ELR (cell line): ENCODE results near the gene NHP2.
"Not testable (repeated sequence)": the region's sequence is repeated elsewhere in the genome, so short reads cannot be mapped to it uniquely, and the experiment has no call there.

Experiments used
- DNase-seq: peaks from one replicate; pipeline ENCODE4 v3.0.0-alpha.2; 2015; ENCODE audit warnings: low read depth

The NHP2 gene

DNA sequence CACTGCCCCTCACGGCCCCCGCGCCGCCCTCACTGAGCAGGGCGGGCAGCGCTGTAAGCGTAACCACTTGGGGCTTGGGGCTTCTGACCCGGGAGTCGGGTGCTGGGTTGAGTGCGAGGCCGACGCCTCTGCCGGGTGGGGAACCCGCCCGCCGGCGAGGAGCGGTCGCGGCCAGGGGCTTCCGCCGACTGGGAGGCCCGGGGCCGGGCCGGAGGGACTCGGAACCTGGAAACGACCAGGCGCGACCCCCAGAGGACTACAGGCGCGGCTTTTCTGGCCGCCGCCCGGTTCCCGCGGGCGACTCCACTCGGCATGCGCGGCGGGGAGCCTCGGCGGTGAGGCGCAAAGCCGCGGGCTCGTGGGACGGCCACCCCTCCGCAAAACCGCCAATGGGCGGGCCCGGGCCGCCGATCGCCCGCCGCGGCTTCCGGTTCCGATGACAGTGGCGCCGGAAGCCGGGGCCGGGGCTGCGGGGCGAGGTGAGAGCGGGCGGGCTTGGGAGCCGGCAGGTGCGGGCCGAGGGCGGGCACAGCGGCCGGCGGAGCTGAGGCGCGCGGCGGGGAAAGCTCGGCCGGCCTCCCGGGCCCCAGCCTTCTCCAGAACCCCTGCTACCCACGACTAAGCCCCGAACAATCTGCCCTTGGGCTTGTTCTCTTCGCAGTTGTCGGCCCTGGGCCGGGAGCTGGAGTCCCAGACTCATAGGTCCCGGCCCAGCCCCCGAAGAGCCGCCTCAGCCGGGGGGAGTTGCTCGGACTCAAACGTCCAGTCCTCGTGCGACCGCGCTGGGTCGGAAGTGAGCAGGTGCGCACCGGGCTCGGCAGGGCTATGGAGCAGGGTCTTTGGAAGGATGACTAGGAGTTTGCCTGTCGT lies 22.9 kb downstream of the NHP2 start, which contains the start of gene RMND5B:
Gene RMND5B, plus strand, starts transcription at position 439 of the 870 bp plus-strand sequence. CDS start 7,106 bp downstream, outside the sequence.
- peak; percentile 84 for DNase-seq

GRCh38 chr5:178130234-178130575 lies 23.5 kb downstream of the NHP2 start:
- DNase-seq = not testable (repeated sequence)

DNA sequence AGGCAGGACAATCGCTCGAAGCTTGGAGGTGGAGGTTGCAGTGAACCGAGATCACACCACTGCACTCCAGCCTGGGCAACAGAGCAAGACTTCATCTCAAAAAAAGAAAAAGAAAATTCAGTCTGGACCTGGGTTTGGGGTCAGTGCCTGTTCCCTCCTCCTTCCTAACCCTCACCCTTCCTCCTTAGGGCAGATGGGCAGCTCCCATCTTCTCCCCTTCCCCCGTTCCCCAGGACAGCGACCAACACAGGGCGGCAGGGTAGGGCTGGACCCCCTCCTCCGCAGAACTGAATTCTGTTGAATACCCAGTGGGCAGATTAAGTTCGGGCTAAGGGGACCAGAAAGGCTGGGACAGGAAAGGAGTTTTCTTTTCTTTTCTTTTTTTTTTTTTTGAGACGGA lies 24.4 kb downstream of the NHP2 start:
- DNase-seq = no peak

DNA sequence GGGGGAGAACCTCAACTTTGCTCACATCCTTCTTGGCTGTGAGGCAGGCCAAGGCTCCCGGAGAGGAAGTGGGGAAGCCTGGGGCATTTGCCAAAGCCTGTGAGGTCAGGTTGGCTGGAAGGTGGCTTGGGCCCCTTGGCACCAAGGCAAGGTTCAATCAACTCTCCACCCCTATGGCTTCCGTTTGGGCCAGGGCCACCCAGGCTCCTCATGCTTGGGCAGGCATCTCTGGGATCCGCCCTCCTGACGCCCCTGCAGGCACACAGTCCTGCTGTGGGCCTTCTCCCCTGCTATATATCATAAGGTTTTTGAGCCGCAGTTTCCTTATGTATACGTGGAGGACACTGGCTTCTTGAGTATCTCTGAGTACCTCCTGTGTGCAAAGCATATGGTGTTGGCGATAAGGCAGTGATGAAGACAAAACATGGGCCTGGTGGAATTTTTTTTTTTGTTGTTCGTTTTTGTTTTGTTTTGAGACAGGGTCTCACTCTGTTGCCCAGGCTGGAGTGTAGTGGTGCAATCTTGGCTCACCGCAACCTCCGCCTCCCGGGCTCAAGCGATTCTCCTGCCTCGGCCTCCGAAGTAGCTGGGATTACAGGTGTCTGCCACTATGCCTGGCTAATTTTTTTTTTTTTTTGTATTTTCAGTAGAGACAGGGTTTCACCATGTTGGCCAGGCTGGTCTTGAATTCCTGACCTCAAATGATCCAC lies 26.2 kb downstream of the NHP2 start:
- not testable (repeated sequence) for DNase-seq

- no peak for DNase-seq
Measured at GRCh38 chr5:178126556-178126955, 27.1 kb downstream of the NHP2 start.

- DNase-seq = no peak
Measured at GRCh38 chr5:178125253-178125906, 28.3 kb downstream of the NHP2 start.

DNA sequence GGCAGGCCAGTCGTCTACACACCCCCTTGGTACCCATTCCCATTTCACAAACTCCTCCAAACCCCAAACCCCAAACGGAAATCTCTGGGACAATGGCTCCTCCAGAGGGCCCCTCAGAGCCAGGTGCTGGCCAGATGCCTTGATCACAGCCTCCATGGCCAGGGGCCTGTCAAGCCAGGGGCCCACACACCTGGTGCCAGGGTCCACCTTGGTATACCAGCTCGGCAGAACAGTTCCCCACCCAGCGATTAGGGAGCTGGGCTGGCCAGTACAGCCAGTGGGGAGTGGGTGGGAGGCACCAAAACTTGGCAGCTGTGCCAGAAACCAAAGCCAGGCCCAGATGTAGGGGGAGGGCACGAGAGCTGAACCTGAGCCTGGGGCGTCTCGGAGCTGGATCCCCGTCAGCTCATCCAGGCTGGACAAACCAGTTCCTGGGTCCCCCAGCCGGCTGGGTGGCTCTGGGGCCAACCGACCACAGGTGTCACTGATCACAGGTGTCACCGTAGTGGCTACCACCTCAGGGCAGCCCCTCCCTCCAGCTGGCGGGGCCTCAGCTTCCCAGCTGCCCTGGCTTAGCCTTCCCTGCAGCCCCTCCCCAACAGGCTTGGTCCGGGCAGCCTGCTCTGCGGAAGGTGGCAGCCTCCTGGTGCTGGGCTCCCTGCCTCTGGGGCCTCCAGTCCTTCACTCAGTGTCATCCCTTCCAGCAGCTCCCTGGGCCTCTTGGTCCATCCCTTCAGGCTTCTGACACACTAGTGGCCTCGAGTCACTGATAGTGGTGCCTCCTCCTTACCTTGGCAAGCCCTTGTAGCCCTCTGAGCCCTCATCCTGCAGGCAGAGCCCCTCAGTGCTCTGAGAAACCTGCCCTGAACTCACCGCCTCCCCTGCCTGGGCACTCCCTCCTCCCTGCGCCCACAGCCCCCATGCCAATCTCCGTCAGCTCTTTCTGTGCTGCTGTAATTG lies 29.4 kb downstream of the NHP2 start:
- DNase-seq = no peak

- no peak for DNase-seq
Measured at GRCh38 chr5:178123094-178123965, 30.4 kb downstream of the NHP2 start.

- no peak for DNase-seq
Measured at GRCh38 chr5:178122346-178122745, 31.3 kb downstream of the NHP2 start.

- no peak for DNase-seq
Measured at GRCh38 chr5:178121391-178122276, 32.1 kb downstream of the NHP2 start.

- peak; percentile 59 for DNase-seq
Measured at GRCh38 chr5:178120607-178121357, 32.9 kb downstream of the NHP2 start.

DNA sequence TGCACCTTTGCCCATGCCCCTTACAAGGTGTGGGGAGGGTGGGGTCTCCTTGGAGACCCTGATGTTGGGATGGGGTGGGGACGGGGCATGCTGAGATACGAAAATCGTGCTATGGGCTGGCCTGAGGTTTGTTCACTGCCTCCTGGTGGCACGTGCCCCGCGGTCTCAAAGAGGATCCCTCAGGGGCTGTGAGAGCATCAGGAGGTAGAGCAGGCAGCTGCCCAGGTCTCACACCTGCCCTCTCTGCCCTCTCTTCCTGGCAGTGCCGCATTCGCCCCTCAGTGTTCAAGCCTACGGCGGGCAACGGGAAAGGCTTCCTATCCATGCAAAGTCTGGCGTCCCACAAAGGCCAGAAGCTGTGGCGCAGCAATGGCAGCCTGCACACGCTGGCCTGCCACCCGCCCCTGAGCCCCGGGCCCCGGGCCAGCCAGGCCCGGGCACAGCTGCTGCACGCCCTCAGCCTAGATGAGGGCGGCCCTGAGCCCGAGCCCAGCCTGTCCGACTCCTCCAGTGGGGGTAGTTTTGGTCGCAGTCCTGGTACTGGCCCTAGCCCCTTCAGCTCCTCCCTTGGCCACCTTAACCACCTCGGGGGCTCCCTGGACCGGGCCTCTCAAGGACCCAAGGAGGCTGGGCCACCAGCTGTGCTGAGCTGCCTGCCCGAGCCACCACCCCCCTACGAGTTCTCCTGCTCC lies 33.6 kb downstream of the NHP2 start:
- DNase-seq = no peak

GRCh38 chr5:178117923-178118701 lies 35.6 kb downstream of the NHP2 start:
- DNase-seq = no peak

DNA sequence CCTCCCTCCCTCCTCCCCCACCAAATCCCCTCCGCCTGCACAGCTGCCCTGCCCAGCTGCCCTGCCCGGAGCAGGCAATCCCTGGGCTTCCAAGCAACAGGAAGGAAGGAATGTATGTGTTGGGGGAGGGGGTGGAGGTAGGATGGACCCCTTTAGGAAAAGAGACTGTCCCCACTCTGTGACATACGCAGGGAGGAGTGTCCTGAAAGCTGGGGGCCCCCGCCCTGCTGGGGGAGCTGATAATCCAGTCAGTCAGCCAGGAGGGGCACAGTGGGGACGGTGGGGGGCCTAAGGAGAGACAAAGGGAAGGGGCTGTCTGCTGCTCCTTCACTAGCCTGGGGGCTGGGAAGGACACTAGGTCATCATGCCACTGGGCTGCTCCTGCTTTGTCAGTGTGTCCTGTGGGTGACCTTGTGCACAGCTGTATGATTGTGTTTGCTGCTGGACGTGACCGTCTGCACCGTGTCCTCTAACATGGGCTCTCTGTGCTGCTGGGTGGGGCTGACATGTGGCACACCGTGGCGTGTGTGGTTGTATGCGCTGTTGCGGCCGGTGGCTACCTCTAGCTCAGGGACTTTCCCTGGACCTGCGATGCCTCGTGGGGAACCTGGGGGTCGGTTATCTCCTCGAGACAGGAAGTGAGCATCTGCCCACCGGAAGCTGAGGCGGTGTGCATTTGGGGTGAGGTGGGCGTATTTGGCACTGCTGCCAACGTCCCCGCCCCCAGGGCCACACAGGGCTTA lies 37.4 kb downstream of the NHP2 start:
- DNase-seq = no peak

DNA sequence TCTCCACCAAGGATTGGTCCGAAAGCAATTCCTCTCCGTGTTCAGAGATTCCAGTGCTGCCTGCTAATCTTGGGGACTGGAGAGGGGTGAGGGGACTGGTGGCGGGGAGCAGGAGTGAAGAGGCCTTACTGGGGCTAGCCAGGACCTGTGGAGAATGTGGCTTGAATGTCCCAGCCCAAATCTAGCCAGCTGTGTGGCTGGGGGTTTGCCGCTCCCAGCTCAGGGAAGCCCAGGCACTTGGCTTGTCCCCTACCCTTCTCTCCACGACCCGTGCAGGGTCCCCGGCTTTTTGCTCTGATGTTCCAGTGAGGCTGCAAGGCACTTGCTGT lies 37.9 kb downstream of the NHP2 start:
- DNase-seq = no peak

DNA sequence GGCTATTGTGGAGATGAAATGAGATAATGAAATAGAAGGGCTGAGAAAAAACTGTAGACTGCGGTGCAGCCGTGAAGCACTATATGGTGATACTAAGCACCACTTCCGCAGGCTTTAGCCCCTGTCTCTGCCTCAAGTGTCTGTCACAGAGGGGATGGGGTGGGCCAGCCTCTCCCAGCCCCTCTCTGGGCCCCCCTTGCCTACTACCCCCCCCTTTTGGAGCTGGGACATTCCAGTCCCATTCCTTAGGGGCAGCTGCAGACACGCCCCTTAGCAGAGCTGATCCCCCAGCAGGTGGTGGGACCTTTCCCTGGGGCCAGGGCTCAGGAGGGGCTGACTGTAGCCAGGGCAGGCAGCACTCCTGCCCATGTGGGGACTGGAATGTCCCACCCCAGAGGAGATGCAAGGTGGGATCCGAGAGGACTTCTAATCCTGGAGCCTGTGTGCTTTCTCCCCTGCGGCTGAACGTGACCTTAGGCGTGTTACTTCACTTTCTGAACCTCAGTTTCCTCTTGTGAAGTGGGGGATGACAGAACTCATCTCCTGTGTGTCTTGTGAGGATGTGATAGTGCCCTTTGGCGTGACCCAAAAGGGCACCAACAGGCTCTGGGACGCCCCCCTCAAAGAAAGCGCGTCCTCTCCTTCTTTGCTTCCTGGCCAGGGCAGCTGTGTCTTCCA lies 38.4 kb downstream of the NHP2 start:
- DNase-seq = no peak
